IMR-90 (cell line): ENCODE data around the gene OSGIN1. TPM values are rescaled to one million over a fixed set of nuclear protein-coding genes. Genes with fewer than 3 reads are reported as not detected.

Source experiments
- ATAC-seq: fragments of 200-7000 bp; cut with Tn5 transposase; 2 replicates; pipeline ENCODE4 v1.9.1; 2020; ENCODE audit warnings: low read depth, mild to moderate bottlenecking, moderate library complexity
- BruUV-seq: library from RNA; stranded (reverse); fragments of 400-500 nt; replicated peaks from 2 replicates; lab custom pipeline; 2021; lab: Mats Ljungman, UMichigan
- CTCF ChIA-PET: fragments of 300-600 bp; formaldehyde crosslinking; extraction: SDS; loops from one replicate; lab custom pipeline; 2021; ENCODE audit warnings: antibody characterized with exemption; lab: Yijun Ruan, JAX
- POLR2A ChIA-PET: fragments of 300-600 bp; sonication (Branson Sonifier 250); formaldehyde crosslinking; loops from one replicate; lab custom pipeline; 2022; ENCODE audit warnings: antibody characterized with exemption; ENCODE audit not compliant: unreplicated experiment; lab: Charles Lee
- DNase-seq: peaks from one replicate; pipeline ENCODE4 v3.0.0; 2013
- H2AFZ ChIP-seq: replicated peaks from 2 replicates; pipeline ENCODE3; 2013; ENCODE audit warnings: low read length, mild to moderate bottlenecking; ENCODE audit not compliant: poor library complexity
- H2AK5ac ChIP-seq: 2 replicates; pipeline ENCODE4 v1.6.1; 2013; ENCODE audit warnings: low read depth, low read length, inconsistent platforms
- H2AK9ac ChIP-seq: replicated peaks from 2 replicates; pipeline ENCODE3; 2013; ENCODE audit warnings: mild to moderate bottlenecking, low read depth, low read length, moderate library complexity; ENCODE audit not compliant: poor library complexity
- H2BK120ac ChIP-seq: 2 replicates; pipeline ENCODE4 v1.6.1; 2013; ENCODE audit warnings: low read depth, low read length, inconsistent platforms
- H2BK15ac ChIP-seq: 3 replicates; pipeline ENCODE4 v1.6.1; 2013; ENCODE audit warnings: low read depth, low read length, inconsistent platforms
- H2BK20ac ChIP-seq: 2 replicates; pipeline ENCODE4 v1.6.1; 2013; ENCODE audit warnings: low read depth, mild to moderate bottlenecking, inconsistent platforms, low read length, moderate library complexity
- H2BK5ac ChIP-seq: 2 replicates; pipeline ENCODE4 v1.6.1; 2013; ENCODE audit warnings: mild to moderate bottlenecking, low read depth, low read length, inconsistent platforms; ENCODE audit not compliant: poor library complexity, severe bottlenecking
- H3K14ac ChIP-seq: replicated peaks from 2 replicates; pipeline ENCODE4 v1.6.1; 2013; ENCODE audit warnings: low read depth, low read length, inconsistent platforms
- H3K18ac ChIP-seq: 2 replicates; pipeline ENCODE4 v1.6.1; 2013; ENCODE audit warnings: low read depth, low read length, control low read depth
- H3K23ac ChIP-seq: 2 replicates; pipeline ENCODE4 v1.6.1; 2013; ENCODE audit warnings: low read depth, low read length, inconsistent platforms
- H3K27ac ChIP-seq: 2 replicates; pipeline ENCODE4 v1.5.1; 2013; ENCODE audit warnings: mild to moderate bottlenecking, control low read depth, low read length; ENCODE audit not compliant: insufficient read depth
- H3K27me3 ChIP-seq: 2 replicates; pipeline ENCODE4 v1.6.1; 2013; ENCODE audit warnings: low read length; ENCODE audit not compliant: control insufficient read depth, insufficient read depth
- H3K36me3 ChIP-seq: 2 replicates; pipeline ENCODE4 v1.6.1; 2013; ENCODE audit warnings: low read length, mixed read lengths; ENCODE audit not compliant: control insufficient read depth, insufficient read depth
- H3K4ac ChIP-seq: 2 replicates; pipeline ENCODE4 v1.6.1; 2013; ENCODE audit warnings: low read depth, low read length, inconsistent platforms
- H3K4me1 ChIP-seq: 2 replicates; pipeline ENCODE4 v1.6.1; 2013; ENCODE audit warnings: low read length, mixed read lengths; ENCODE audit not compliant: control insufficient read depth, insufficient read depth
- H3K4me2 ChIP-seq: 2 replicates; pipeline ENCODE4 v1.6.1; 2013; ENCODE audit warnings: low read depth, mild to moderate bottlenecking, control low read depth, low read length, moderate library complexity
- H3K4me3 ChIP-seq: 2 replicates; pipeline ENCODE4 v1.5.1; 2013; ENCODE audit warnings: low read depth, mild to moderate bottlenecking, control low read depth, low read length, moderate library complexity; ENCODE audit not compliant: insufficient read depth
- H3K56ac ChIP-seq: 2 replicates; pipeline ENCODE4 v1.6.1; 2013; ENCODE audit warnings: low read length, inconsistent platforms; ENCODE audit not compliant: insufficient read depth; ENCODE audit errors: extremely low read depth
- H3K79me1 ChIP-seq, 2 experiments: 2 replicates each; pipeline ENCODE4 v1.6.1; 2013; ENCODE audit warnings: low read length in 2 of 2, inconsistent platforms in 1 of 2, low read depth in 1 of 2
- H3K9ac ChIP-seq: 2 replicates; pipeline ENCODE4 v1.6.1; 2013; ENCODE audit warnings: low read depth, low read length, control low read depth
- H3K9me1 ChIP-seq: 2 replicates; pipeline ENCODE4 v1.6.1; 2013; ENCODE audit warnings: low read length, inconsistent platforms; ENCODE audit not compliant: insufficient read depth
- H3K9me3 ChIP-seq: 2 replicates; pipeline ENCODE4 v1.6.1; 2013; ENCODE audit warnings: low read length; ENCODE audit not compliant: control insufficient read depth, insufficient read depth
- H4K20me1 ChIP-seq: 2 replicates; pipeline ENCODE4 v1.6.1; 2013; ENCODE audit warnings: low read length, inconsistent platforms; ENCODE audit not compliant: insufficient read depth
- H4K5ac ChIP-seq: 2 replicates; pipeline ENCODE4 v1.6.1; 2013; ENCODE audit warnings: mild to moderate bottlenecking, low read depth, low read length, control low read depth
- H4K8ac ChIP-seq, 2 experiments: 2 replicates each; pipeline ENCODE4 v1.6.1; 2013; ENCODE audit warnings: low read depth in 2 of 2, low read length in 2 of 2, control low read depth in 1 of 2, inconsistent platforms in 1 of 2
- H4K91ac ChIP-seq: 2 replicates; pipeline ENCODE4 v1.6.1; 2013; ENCODE audit warnings: low read depth, low read length, inconsistent platforms; ENCODE audit not compliant: insufficient read depth
- BHLHE40 ChIP-seq: fragments of 150-350 bp; IDR thresholded peaks from 2 replicates; pipeline ENCODE4 v1.6.1; 2016; ENCODE audit warnings: mild to moderate bottlenecking, low read depth, low read length
- CHD1 ChIP-seq: IDR thresholded peaks from 2 replicates; pipeline ENCODE4 v1.6.1; 2012; ENCODE audit warnings: low read depth, low read length, improper control_type of control experiment
- CTCF ChIP-seq: conservative IDR thresholded peaks from 2 replicates; pipeline ENCODE4 v1.5.1; 2012; ENCODE audit warnings: mild to moderate bottlenecking, low read depth, low read length, improper control_type of control experiment
- ELK1 ChIP-seq: fragments of 150-350 bp; IDR thresholded peaks from 2 replicates; pipeline ENCODE4 v1.6.1; 2016; ENCODE audit warnings: low read depth, mild to moderate bottlenecking, low read length, moderate library complexity, borderline replicate concordance
- FOS ChIP-seq: fragments of 150-350 bp; IDR thresholded peaks from 2 replicates; pipeline ENCODE4 v1.6.1; 2016; ENCODE audit warnings: low read depth, low read length
- MAFK ChIP-seq: IDR thresholded peaks from 2 replicates; pipeline ENCODE4 v1.6.1; 2012; ENCODE audit warnings: low read depth, low read length, improper control_type of control experiment
- MAZ ChIP-seq: IDR thresholded peaks from 2 replicates; pipeline ENCODE4 v1.6.1; 2012; ENCODE audit warnings: low read depth, mild to moderate bottlenecking, low read length, improper control_type of control experiment, moderate library complexity, borderline replicate concordance
- NFE2L2 ChIP-seq: fragments of 150-350 bp; IDR thresholded peaks from 2 replicates; pipeline ENCODE4 v1.6.1; 2016; ENCODE audit warnings: low read depth, mild to moderate bottlenecking, low read length
- POLR2A ChIP-seq: IDR thresholded peaks from 2 replicates; pipeline ENCODE4 v1.6.1; 2012; ENCODE audit warnings: mild to moderate bottlenecking, low read depth, low read length
- RAD21 ChIP-seq: IDR thresholded peaks from 2 replicates; pipeline ENCODE4 v1.6.1; 2012; ENCODE audit warnings: low read length, improper control_type of control experiment
- RCOR1 ChIP-seq: IDR thresholded peaks from 2 replicates; pipeline ENCODE4 v1.6.1; 2012; ENCODE audit warnings: mild to moderate bottlenecking, low read length, improper control_type of control experiment; ENCODE audit not compliant: insufficient replicate concordance
- RFX5 ChIP-seq: IDR thresholded peaks from 2 replicates; pipeline ENCODE4 v1.8.0; 2012; ENCODE audit warnings: low read depth, mild to moderate bottlenecking, low read length, moderate library complexity
- SMC3 ChIP-seq: fragments of 150-350 bp; IDR thresholded peaks from 2 replicates; pipeline ENCODE4 v1.6.1; 2016; ENCODE audit warnings: low read depth, mild to moderate bottlenecking, antibody characterized with exemption, low read length, moderate library complexity
- USF2 ChIP-seq: fragments of 150-350 bp; IDR thresholded peaks from 2 replicates; pipeline ENCODE4 v1.6.1; 2017; ENCODE audit warnings: mild to moderate bottlenecking, antibody characterized with exemption, low read length, low read depth
- WGBS, 2 experiments: methylation state at CpG; one replicate each; pipeline versions ENCODE4 v1.1.5 to v1.1.7; 2013; ENCODE audit warnings: missing lambda C conversion rate in 2 of 2; ENCODE audit not compliant: insufficient read length in 1 of 2; ENCODE audit errors: extremely low coverage in 2 of 2; 5-methylcytosine and 5-hydroxymethylcytosine counted together
- dilution Hi-C: fragments of 300-500 bp; cut with HindIII; formaldehyde crosslinking; loops from one replicate; pipeline ENCODE4 v1.14.3; 2018; ENCODE audit warnings: low sequenced_read_pairs; ENCODE audit not compliant: unreplicated experiment
- in situ Hi-C: fragments of 300-500 bp; cut with MboI; formaldehyde crosslinking; loops from 3 replicates; pipeline ENCODE4 v1.14.3; 2019; ENCODE audit warnings: low sequenced_read_pairs, inconsistent platforms, mixed read lengths
- intact Hi-C: fragments of 100-400 bp; cut with micrococcal nuclease; formaldehyde crosslinking; loops from 2 replicates; pipeline ENCODE4 v1.10.0; 2022
- polyA plus RNA-seq, 3 experiments: library from polyadenylated mRNA; depleted of rRNA; stranded (reverse); fragments of >200 nt; gene quantifications; 2 replicates each; pipeline ENCODE4 v1.2.3, GENCODE V29; 2012; ENCODE audit warnings: low replicate concordance in 1 of 3
- total RNA-seq: library from RNA; depleted of rRNA; stranded (reverse); fragments of >200 nt; gene quantifications from 2 replicates; pipeline ENCODE4 v1.2.3, GENCODE V29; 2012

OSGIN1 gene
- total and polyA plus RNA-seq, 2 of the 4 experiments (the other 2 are of a cell fraction) = 0.90 to 6.4 TPM

- TF ChIP-seq SMC3 (no peak), CTCF (no peak), FOS (no peak), MAFK (no peak), POLR2A (no peak), NFE2L2 (no peak), ELK1 (no peak), MAZ (no peak), RCOR1 (no peak), CHD1 (no peak), RAD21 (no peak), BHLHE40 (no peak), USF2 (no peak), RFX5 (no peak)
- Histone ChIP-seq H2AK5ac (no peak overlapping the region), H3K14ac (no peak overlapping the region), H2AFZ (peak overlapping the region; percentile 86), H4K8ac (no peak overlapping the region), H3K9me3 (no peaks in the 10 kb centered on the region), H3K27ac (no peak overlapping the region), H4K5ac (no peak overlapping the region), H2BK120ac (no peak overlapping the region), H4K91ac (no peak overlapping the region), H3K4me1 (peaks cover 7% of the 10 kb centered on the region; the same call in 1 of the 2 replicates), H3K9me1 (0 out of 2 replicates have a peak, but pooled peaks cover 4% of the 10 kb centered on the region), H3K23ac (no peak overlapping the region), H3K18ac (no peak overlapping the region), H3K56ac (no peak overlapping the region), H3K9ac (no peak overlapping the region), H3K36me3 (no peaks in the 10 kb centered on the region), H2BK20ac (no peak overlapping the region), H3K4me3 (no peak overlapping the region), H4K20me1 (no peaks in the 10 kb centered on the region), H2BK5ac (no peak overlapping the region), H3K27me3 (peaks cover 6% of the 10 kb centered on the region; the same call in 1 of the 2 replicates), H2BK15ac (no peak overlapping the region), H3K4ac (no peak overlapping the region), H2AK9ac (no peak overlapping the region), H3K4me2 (no peak overlapping the region), H3K79me1 (no peaks in the 10 kb centered on the region)
- intact Hi-C loops = no loop called here
- WGBS, 2 experiments = 86% methylated on average over 5 of the region's 15 CpGs; no CpG with 5 or more reads in 1 of the 2 experiments
- POLR2A ChIA-PET = no interaction called here
- BruUV-seq = no TSS peak
- dilution Hi-C loops = no loop called here
- ATAC-seq (no peak), DNase-seq (no peak)
- in situ Hi-C loops = no loop called here
- CTCF ChIA-PET = interaction anchor here (1.3 kb wide), 1 partner anchor 14 kb away, joined by 3 read pairs; no protein-coding TSS in a partner anchor
These were observed 43.6 kb downstream of the OSGIN1 start for GRCh38 chr16:83996481-83997252.
